Activated T-helper 2 cell treated with anti-CD3 and anti-CD28 coated beads, Interferon-gamma antibody, Interleukin-2, Interleukin-4, amounts not matched to agents 10 μg/mL and 5 μg/mL and 100 μg/mL, durations not matched to agents 14 hours and 24 hours and 36 hours (primary cell): Measurements from ENCODE around the gene FAM229B. TPM values are rescaled to one million over a fixed set of nuclear protein-coding genes. Genes with fewer than 3 reads are reported as not detected.
"Not testable (repeated sequence)": the region's sequence is repeated elsewhere in the genome, so short reads cannot be mapped to it uniquely, and the experiment has no call there.

Experiments
- DNase-seq: peaks from one replicate; pipeline ENCODE4 v3.0.0; 2021; ENCODE audit warnings: low spot score
- H3K27ac Mint-ChIP-seq: one replicate; pipeline ENCODE4 v1.8.0; 2021; ENCODE audit warnings: mixed read lengths
- H3K27me3 Mint-ChIP-seq: one replicate; pipeline ENCODE4 v1.8.0; 2021; ENCODE audit warnings: low read depth, mixed read lengths
- H3K36me3 Mint-ChIP-seq: one replicate; pipeline ENCODE4 v1.8.0; 2021; ENCODE audit warnings: low read depth, mixed read lengths
- H3K4me1 Mint-ChIP-seq: one replicate; pipeline ENCODE4 v1.8.0; 2021; ENCODE audit warnings: low read depth, mixed read lengths
- H3K4me3 Mint-ChIP-seq: one replicate; pipeline ENCODE4 v1.8.0; 2021; ENCODE audit warnings: low read depth, mild to moderate bottlenecking, moderate library complexity, mixed read lengths
- H3K9me3 Mint-ChIP-seq: one replicate; pipeline ENCODE4 v1.8.0; 2021; ENCODE audit warnings: mixed read lengths
- intact Hi-C: fragments of 100-400 bp; cut with micrococcal nuclease; formaldehyde crosslinking; loops from one replicate; pipeline ENCODE4 v1.15.1; 2023
- total RNA-seq: library from RNA; stranded (reverse); gene quantifications from 2 replicates; pipeline ENCODE4 v1.2.3, GENCODE V29; 2022

Gene FAM229B
- 1.1 and 3.1 TPM in 2 replicates for total RNA-seq

GRCh38 chr6:112087136-112087911 is at the start of gene FAM229B, which contains the start of gene TUBE1:
FAM229B (plus strand) TSS chr6:112087591; CDS start chr6:112099284, 11,693 bp downstream.
TUBE1 (minus strand) TSS chr6:112087482; CDS start chr6:112087434, 48 bp downstream.
- Mint-ChIP-seq H3K36me3 (peaks cover 11% of the 10 kb centered on the region), H3K4me1 (peaks cover 8% of the 10 kb centered on the region), H3K27me3 (peaks cover 24% of the 10 kb centered on the region), H3K9me3 (no peaks in the 10 kb centered on the region), H3K4me3 (no peak within 1 kb of the TSS), H3K27ac (no peak within 1 kb of the TSS)
- intact Hi-C loops = loop anchor here (1.0 to 2.0 kb wide), 6 partner anchors 29 to 828 kb away; partner anchors contain the start of gene FYN
- DNase-seq = peak; percentile 87

DNA sequence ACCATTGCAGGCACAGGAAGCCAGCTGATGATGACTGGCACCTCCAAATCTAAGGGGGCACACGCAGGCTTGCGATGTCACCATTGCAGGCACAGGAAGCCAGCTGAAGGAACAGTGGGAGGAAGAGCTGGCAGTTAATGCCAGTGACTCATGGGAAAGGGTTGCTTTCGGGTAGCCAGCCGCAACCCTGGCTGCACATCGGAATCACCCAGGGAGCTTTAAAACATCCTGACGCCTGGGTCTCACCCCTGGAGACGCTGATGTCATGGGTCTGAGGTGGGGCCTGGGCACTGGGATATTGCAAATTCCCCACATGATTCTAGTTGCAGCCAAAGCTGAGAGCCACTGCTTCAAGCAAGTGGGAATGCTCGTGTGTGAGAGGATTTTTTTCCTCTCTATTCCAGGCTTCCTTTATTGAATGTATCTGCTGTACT is 49.6 kb upstream of the FAM229B start:
- DNase-seq = no peak
- H3K36me3 Mint-ChIP-seq = peaks cover 6% of the 10 kb centered on the region
- H3K4me3 Mint-ChIP-seq = no peak overlapping the region
- H3K9me3 Mint-ChIP-seq = no peaks in the 10 kb centered on the region
- intact Hi-C loops = no loop called here
- no peaks in the 10 kb centered on the region for H3K27me3 Mint-ChIP-seq
- peak overlapping the region; percentile 29 for H3K27ac Mint-ChIP-seq
- H3K4me1 Mint-ChIP-seq = peaks cover 67% of the 10 kb centered on the region

DNA sequence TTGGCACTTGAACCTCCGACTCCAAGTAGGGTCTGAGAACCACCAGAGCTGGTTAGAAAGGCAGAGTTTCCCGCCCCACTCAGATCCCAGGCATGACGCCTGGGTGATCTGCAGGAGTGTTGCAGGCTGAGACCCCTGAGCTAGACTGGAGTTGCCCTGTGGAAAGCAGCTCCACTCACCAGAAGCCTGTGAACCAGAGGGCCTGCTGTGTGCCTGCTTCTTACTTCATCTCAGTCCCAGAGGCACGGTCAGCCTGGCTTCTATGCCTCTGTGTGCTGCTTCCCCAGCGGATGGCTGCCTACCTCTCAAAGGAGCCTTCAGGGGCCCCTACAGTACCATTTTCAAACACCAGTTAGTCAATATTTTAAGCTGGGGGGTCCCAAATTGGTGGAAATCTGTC is 49.1 kb upstream of the FAM229B start:
- intact Hi-C loops = no loop called here
- no peak for DNase-seq
- Mint-ChIP-seq H3K9me3 (no peaks in the 10 kb centered on the region), H3K4me3 (no peak overlapping the region), H3K4me1 (peaks cover 66% of the 10 kb centered on the region), H3K36me3 (peaks cover 6% of the 10 kb centered on the region), H3K27ac (no peak overlapping the region), H3K27me3 (no peaks in the 10 kb centered on the region)

DNA sequence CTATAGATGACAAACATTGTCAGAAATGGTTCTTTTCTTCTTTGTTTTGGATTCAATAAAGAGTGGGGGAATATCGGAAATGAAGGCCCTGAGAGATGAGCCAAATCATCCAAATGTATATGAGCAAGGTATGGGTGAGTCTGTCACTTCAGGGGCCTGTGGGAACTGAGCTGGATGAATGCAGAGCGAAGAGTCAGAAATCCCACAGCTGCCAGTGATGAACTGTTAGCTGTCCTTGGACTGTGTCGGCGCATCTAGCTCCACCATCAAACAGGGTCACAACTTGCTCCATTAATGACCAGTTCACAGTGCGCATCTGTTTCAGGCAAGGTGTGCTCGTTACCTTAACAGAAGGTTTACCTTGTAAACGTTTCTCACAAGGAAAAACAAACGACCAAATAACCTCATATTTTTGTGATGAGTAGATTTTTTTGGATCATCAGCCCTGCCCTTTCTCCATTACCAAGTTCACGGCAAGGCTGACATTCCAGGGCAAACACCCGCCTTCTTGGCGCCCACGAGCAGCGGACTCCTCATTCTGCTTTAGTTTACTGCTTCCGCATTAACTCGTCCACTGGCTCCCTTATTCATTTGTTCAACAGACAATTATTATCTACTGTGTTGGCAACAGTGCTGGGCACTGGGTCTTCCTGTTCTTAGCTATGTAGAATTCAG is 48.5 kb upstream of the FAM229B start:
- no peak for DNase-seq
- peaks cover 6% of the 10 kb centered on the region for H3K36me3 Mint-ChIP-seq
- H3K4me3 Mint-ChIP-seq = no peak overlapping the region
- peaks cover 64% of the 10 kb centered on the region for H3K4me1 Mint-ChIP-seq
- no peaks in the 10 kb centered on the region for H3K9me3 Mint-ChIP-seq
- H3K27me3 Mint-ChIP-seq = no peaks in the 10 kb centered on the region
- intact Hi-C loops = no loop called here
- H3K27ac Mint-ChIP-seq = no peak overlapping the region

DNA sequence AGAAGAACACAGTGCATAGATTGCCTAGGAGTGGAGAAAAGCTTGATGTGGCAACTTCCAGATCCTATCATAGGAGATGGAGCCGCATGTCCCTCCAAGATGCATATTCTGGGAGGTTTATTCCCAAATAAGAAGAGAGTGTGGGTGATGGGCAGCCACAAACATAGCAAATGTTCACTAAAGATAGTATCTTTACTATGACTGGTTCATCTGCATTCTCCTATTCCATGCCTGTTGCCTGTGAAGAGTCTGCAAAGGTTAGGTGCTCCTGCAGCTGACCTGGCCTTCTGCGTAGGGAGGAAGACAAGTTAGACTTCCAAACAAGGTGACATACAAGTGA is 48.0 kb upstream of the FAM229B start:
- intact Hi-C loops = no loop called here
- peaks cover 6% of the 10 kb centered on the region for H3K36me3 Mint-ChIP-seq
- H3K27ac Mint-ChIP-seq = no peak overlapping the region
- no peaks in the 10 kb centered on the region for H3K27me3 Mint-ChIP-seq
- H3K4me1 Mint-ChIP-seq = peaks cover 60% of the 10 kb centered on the region
- no peak for DNase-seq
- H3K4me3 Mint-ChIP-seq = no peak overlapping the region
- no peaks in the 10 kb centered on the region for H3K9me3 Mint-ChIP-seq

DNA sequence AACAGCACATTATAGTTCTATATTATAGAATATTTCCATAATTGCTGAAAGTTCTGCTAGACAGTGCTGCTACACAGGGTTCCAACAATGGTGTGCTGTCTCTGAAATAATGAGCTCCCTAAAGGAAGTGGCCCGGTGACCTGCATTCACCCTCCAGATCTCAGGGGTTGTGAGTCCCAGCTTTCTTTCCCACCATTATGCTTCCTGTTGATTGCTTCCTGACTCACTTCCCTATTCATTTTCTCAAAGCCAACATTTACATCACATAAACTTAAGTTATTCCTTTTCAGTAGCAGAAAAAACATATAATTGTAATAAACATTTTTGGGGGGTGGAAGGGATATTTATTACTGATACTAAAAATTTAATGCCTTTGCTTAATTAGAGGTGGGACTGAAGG is 46.4 kb upstream of the FAM229B start:
- intact Hi-C loops = loop anchor here (5.0 kb wide), 1 partner anchor 1224 kb away; the partner anchor contains the start of gene CDK19

GRCh38 chr6:112041535-112041934 is 45.9 kb upstream of the FAM229B start:
- H3K27me3 Mint-ChIP-seq = no peaks in the 10 kb centered on the region
- H3K4me1 Mint-ChIP-seq = peaks cover 44% of the 10 kb centered on the region
- H3K36me3 Mint-ChIP-seq = peaks cover 5% of the 10 kb centered on the region
- peak overlapping the region; percentile 38 for H3K4me3 Mint-ChIP-seq
- no peaks in the 10 kb centered on the region for H3K9me3 Mint-ChIP-seq
- intact Hi-C loops = loop anchor here (5.0 kb wide), 1 partner anchor 1224 kb away; the partner anchor contains the start of gene CDK19
- DNase-seq = no peak
- H3K27ac Mint-ChIP-seq = peak overlapping the region; percentile 51

More for the DNA sequence above, 46.4 kb upstream of the FAM229B start:
- Mint-ChIP-seq H3K4me3 (no peak overlapping the region), H3K4me1 (peaks cover 49% of the 10 kb centered on the region), H3K27ac (no peak overlapping the region), H3K9me3 (no peaks in the 10 kb centered on the region), H3K36me3 (peaks cover 6% of the 10 kb centered on the region), H3K27me3 (no peaks in the 10 kb centered on the region)
- DNase-seq = no peak

DNA sequence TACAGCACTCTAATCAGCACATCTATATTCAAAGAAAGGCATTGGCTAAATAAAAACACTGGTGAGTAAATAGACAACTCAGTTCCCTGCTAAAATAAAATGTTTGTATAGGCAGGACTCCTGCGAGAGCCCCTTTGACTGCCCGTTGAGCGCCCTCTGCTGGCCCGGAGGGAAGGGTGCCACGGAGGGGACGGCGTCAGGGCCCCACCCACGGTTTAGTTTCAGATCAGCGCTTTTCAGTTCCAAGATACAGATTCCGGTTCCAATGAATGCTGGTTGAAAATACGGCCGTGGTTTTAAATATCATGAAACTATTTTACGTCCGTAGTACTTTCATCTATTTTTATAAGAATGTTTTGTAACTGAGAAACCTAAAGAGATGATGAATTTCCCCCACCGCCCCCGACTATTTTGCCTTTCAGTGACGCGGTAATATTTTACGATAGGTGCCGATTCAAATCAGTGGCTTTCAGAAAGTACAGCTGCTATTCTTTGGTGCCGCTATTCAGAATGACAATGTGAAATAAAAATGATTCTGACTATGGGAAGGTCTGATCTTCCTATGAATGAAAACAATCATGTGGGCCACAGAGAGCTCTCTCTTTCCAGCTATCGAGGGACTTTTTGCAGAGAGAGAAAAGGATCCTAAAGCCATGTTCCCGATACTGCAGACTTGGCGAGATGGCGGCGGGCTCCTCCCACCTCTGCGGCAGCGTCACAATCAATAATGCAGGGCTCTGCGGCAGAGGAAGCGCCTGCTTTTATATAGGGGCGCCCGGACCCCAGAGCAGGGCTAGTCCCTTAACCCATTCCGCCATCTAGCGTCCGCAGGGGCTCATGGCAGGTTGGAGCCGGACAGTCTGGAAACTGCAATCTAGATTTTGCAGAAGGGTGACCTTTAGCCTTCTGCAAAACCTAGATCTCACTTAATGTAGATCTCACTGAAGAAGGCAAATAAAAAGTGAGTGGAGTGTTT is 44.1 kb upstream of the FAM229B start:
- Mint-ChIP-seq H3K27ac (peak overlapping the region; percentile 98), H3K9me3 (no peaks in the 10 kb centered on the region), H3K4me1 (peaks cover 32% of the 10 kb centered on the region), H3K36me3 (no peaks in the 10 kb centered on the region), H3K27me3 (no peaks in the 10 kb centered on the region), H3K4me3 (peak overlapping the region; percentile 91)
- intact Hi-C loops = loop anchor here (1.0 to 5.0 kb wide), 17 partner anchors 15 to 1226 kb away; partner anchors contain the start of genes CDK19, FAM229B, TRAF3IP2 and TUBE1
- DNase-seq = peak; percentile 85

DNA sequence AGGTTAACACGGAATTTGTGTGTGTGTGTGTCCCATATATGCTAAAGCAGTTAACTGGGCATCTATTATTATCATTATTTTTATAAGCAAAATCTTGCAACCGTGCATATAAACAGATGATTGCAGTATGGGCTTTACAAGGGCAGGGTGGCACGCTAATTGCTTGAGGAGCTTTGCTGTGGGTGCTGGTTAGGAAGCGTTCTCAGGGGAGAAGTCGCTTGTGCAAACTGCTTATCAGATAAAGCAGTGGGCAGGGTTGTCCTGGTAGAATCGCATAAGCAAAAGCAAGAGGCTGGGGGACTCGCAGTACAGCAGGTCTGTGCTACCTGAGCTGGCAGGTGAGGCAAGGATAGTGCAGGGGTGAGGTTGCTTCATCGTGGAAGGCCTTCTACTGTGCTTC is 43.2 kb upstream of the FAM229B start:
- Mint-ChIP-seq H3K27me3 (no peaks in the 10 kb centered on the region), H3K9me3 (no peaks in the 10 kb centered on the region), H3K27ac (peak overlapping the region; percentile 98), H3K36me3 (no peaks in the 10 kb centered on the region), H3K4me3 (peak overlapping the region; percentile 91), H3K4me1 (peaks cover 31% of the 10 kb centered on the region)
- intact Hi-C loops = loop anchor here (5.0 kb wide), 1 partner anchor 1227 kb away; the partner anchor contains the start of gene CDK19
- no peak for DNase-seq

- Mint-ChIP-seq H3K36me3 (no peaks in the 10 kb centered on the region), H3K4me1 (peaks cover 31% of the 10 kb centered on the region), H3K27ac (no peak overlapping the region), H3K9me3 (no peaks in the 10 kb centered on the region), H3K4me3 (no peak overlapping the region), H3K27me3 (no peaks in the 10 kb centered on the region)
- no peak for DNase-seq
- intact Hi-C loops = loop anchor here (5.0 kb wide), 1 partner anchor 1228 kb away; the partner anchor contains the start of gene CDK19
These were observed 42.5 kb upstream of the FAM229B start for GRCh38 chr6:112044856-112045255.

DNA sequence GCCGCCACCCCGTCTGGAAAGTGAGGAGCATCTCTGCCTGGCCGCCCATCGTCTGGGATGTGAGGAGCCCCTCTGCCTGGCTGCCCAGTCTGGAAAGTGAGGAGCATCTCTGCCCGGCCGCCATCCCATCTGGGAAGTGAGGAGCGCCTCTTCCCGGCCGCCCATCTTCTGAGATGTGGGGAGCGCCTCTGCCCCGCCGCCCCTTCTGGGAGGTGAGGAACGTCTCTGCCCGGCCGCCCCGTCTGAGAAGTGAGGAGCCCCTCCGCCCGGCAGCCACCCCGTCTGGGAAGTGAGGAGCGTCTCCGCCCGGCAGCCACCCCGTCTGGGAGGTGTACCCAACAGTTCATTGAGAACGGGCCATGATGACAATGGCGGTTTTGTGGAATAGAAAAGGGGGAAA is 39.9 kb upstream of the FAM229B start:
- intact Hi-C loops, H3K4me3 Mint-ChIP-seq, H3K27me3 Mint-ChIP-seq, H3K36me3 Mint-ChIP-seq, DNase-seq, H3K27ac Mint-ChIP-seq, H3K9me3 Mint-ChIP-seq: not testable (repeated sequence)
- peaks cover 20% of the 10 kb centered on the region for H3K4me1 Mint-ChIP-seq
